HCT116 (cell line): ENCODE measurements around the gene DHX57. TPM values are rescaled to one million over a fixed set of nuclear protein-coding genes. Genes with fewer than 3 reads are reported as not detected.

Experiments used
- CEBPB ChIP-seq: IDR thresholded peaks from 2 replicates; pipeline ENCODE4 v1.6.1; 2012; ENCODE audit warnings: low read depth
- FOSL1 ChIP-seq: IDR thresholded peaks from 2 replicates; pipeline ENCODE4 v1.6.1; 2012; ENCODE audit warnings: low read depth
- POLR2A ChIP-seq: IDR thresholded peaks from 2 replicates; pipeline ENCODE4 v1.7.0; 2011; ENCODE audit warnings: borderline replicate concordance; ENCODE audit not compliant: insufficient read depth, insufficient read length; ENCODE audit errors: extremely low read depth
- POLR2AphosphoS5 ChIP-seq: IDR thresholded peaks from 2 replicates; pipeline ENCODE4 v1.6.1; 2011; ENCODE audit warnings: mild to moderate bottlenecking, low read depth, low read length, moderate library complexity
- REST ChIP-seq: IDR thresholded peaks from 2 replicates; pipeline ENCODE4 v1.6.1; 2012; ENCODE audit warnings: low read depth
- SIN3A ChIP-seq: IDR thresholded peaks from 2 replicates; pipeline ENCODE4 v1.6.1; 2012; ENCODE audit warnings: low read depth
- SP1 ChIP-seq: IDR thresholded peaks from 2 replicates; pipeline ENCODE4 v1.6.1; 2012; ENCODE audit warnings: low read depth
- SRF ChIP-seq: IDR thresholded peaks from 2 replicates; pipeline ENCODE4 v1.6.1; 2012; ENCODE audit warnings: low read depth
- YY1 ChIP-seq: IDR thresholded peaks from 2 replicates; pipeline ENCODE4 v1.6.1; 2011; ENCODE audit warnings: low read length, low read depth, moderate library complexity, mild to moderate bottlenecking; ENCODE audit not compliant: insufficient replicate concordance; ENCODE audit errors: extremely low read depth
- ZFX ChIP-seq: fragments of 450-650 bp; IDR thresholded peaks from 2 replicates; pipeline ENCODE4 v1.6.1; 2017
- total RNA-seq: library from RNA; stranded (reverse); gene quantifications from one replicate; pipeline ENCODE4 v1.2.1, GENCODE V29; 2021; ENCODE audit not compliant: unreplicated experiment

DHX57 gene
- total RNA-seq, 1 experiment from 2014 or later = 19.4 TPM

GRCh38 chr2:38750891-38751595 is 124.7 kb downstream of the DHX57 start, which contains the start of gene SRSF7 (continued):
- TF ChIP-seq REST (no peak), CEBPB (no peak), SIN3A (peak; percentile 100), YY1 (peak; percentile 85), SP1 (peak; percentile 84), SRF (peak; percentile 9; the same call in 1 of the 2 replicates), ZFX (no peak), POLR2AphosphoS5 (peak; percentile 100), FOSL1 (no peak), POLR2A (peak; percentile 100)
